Measurements from ENCODE around the gene WHRN.

WHRN gene

GRCh38 chr9:114357911-114358328, 147.4 kb downstream of the WHRN start:
- DNase-seq = no peak

GRCh38 chr9:114357360-114357759, 147.9 kb downstream of the WHRN start:
- DNase-seq = no peak

GRCh38 chr9:114356792-114357191, 148.5 kb downstream of the WHRN start:
- DNase-seq = no peak

DNA sequence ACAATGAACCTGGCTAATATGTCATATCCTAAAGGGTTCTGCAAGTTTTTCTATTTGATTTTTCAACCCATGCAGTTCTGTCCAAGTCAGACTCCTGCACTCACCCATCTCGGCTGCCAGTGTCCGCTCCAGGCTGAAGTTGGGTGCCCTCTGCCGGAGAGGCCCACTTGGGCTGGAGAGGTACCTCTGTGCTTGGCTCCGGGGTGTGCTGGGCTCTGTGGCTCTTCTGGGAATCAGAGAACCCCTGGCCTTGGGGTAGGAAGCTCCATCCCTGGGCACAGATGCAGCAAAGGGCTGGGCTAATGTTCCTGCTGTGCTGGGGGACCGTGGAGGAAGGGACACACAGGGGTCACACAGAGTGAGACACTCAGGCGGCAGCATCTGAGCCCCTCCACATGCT, 149.5 kb downstream of the WHRN start:
- no peak for DNase-seq
